HG02588 (cell line): ENCODE data around the gene MBD3L1.

ENCODE experiments used
- ATAC-seq: cut with Tn5 transposase; IDR thresholded peaks from one replicate; pipeline ENCODE4 v1.9.1; 2021; ENCODE audit warnings: mild to moderate bottlenecking, moderate library complexity; ENCODE audit not compliant: unreplicated experiment

MBD3L1 gene

DNA sequence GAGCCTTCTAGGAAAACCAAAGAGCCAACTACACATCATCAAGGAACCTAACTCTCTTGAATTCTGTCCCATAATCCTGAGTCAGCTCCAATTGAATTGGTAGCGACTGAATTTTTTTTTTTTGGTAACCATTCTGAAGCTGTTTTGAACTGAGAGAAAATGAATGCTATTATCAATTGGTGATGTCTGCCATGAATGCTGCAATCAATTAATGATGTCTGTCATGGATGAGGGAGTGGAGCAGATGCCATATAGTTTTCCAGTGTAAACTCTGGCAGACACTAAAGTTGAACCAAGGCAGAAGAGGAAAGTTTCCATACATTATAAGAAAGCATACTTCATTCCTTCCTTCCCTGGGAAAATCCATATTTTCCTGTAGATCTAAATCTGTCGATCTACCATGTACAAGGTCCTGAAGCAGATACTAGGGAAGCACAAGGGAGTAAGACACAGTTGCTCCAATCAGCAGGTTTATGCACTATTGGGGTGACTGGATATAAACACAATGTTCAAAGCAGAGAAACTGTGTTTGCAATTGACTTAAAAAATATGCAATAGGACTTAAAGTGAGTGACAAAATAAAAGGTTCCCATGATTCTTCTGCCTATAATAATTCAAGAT, 48.8 kb downstream of the MBD3L1 start:
- ATAC-seq = no peak

DNA sequence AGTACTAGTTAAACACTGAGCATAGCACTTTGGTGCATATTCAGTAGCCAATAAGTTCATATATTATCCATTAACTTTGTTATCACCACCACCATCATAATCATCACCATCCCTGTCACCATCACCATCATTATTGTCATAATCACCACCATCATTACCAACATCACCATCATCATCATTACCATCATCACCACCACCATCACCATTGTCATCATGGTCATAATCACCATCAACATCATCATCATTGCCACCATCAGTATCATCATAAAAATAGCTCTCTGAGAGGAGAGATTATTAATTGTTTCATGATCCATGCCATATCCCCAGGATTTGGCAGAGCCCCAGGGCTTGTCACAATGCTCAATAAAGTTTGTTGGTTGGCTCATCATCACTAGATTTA, 49.3 kb downstream of the MBD3L1 start:
- ATAC-seq = no peak

DNA sequence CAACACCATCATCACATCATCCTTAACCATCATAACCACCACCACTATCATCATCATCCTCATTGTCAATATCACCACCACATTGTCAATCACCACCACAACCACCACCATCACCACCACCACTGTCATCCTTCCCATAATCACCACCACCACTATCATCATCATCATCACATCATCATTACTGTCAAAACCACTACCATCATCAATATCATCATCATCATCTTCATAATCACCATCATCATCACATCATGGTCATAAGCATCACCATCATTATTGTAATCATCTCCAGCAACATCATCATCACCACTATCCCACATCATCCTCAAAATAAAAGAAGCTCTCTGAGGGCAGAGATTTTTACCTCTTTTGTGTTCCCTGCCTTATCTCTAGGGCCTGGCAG, 52.2 kb downstream of the MBD3L1 start:
- ATAC-seq = no peak

DNA sequence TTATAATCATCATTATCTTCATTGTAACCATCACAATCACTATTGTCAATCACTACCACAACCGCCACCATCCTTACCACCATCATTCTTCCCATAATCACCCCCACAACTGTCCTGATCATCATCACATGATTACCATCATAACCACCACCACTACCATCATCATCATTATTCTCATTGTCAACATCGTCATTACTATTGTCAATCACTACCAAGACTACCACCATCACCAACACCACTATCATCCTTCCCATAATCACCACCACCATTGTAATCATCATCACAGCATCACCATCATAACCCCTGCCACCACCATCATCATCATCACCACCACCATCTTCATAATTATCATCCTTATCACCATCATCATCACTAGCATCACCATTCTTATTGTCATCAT, 55.2 kb downstream of the MBD3L1 start:
- ATAC-seq = no peak

DNA sequence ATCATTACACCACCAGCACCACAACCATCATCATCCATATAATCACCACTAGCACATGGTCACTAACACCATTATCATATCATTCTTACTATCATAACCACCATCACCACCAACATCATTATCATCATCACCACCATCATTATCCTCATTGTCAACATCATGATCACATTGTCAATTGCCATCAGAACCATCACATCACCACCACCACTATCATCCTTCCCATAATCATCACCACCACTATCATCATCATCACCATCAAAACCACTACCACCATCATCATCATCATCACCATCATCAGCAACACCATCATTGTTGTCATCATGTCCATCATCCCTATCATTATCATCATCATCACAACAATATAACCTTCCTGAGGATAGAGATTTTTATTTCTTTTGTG, 58.1 kb downstream of the MBD3L1 start:
- ATAC-seq = no peak
